Measurements from ENCODE around the gene KLHDC7B.

Gene KLHDC7B

GRCh38 chr22:50595189-50595588, 49.5 kb downstream of the KLHDC7B start:
- no peak for DNase-seq (ENCODE audit: low spot score)

DNA sequence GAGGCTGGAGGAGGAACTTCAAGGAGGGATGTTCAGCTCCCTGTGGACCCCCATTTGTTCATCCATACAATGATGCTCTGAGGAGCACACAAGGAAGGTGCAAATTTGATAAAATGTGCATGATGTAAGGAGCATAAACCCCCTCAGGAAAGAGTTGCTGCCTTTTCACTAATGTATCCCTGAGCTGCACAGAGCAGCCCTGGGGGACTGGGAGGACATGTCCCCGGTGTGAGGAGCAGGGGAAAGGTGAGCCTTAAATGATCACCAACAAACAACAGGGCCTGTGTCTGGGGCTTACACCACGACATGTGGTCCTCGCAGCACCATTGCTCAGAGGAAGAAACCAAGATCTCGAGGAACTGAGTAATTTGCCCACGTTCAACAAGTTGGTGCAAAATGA, 51.4 kb downstream of the KLHDC7B start:
- no peak for DNase-seq (ENCODE audit: low spot score)

GRCh38 chr22:50599816-50600455, 54.2 kb downstream of the KLHDC7B start:
- no peak for DNase-seq (ENCODE audit: low spot score)

DNA sequence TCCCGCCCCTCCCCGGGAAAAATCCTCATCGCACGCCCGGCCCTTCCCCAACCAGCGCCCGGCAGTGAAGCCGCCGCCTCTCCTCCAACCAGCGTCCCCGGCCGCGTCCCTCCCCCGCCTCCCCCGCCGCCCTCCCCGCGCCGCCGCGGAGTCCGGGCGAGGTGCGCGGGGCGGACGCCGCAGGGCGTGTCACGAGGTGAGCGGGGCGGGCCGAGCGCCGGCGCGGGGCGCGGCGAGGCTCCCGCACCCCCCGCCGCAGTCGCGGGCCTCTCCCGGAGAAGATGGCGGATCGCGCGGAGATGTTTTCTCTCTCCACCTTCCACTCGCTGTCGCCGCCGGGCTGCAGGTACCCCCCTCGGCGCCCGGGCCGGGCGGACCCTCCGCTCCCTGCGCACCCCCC, 54.8 kb downstream of the KLHDC7B start, which contains the start of gene MAPK8IP2:
Gene MAPK8IP2 (plus strand): TSS at position 256 of the 400 bp plus-strand sequence. CDS start 26 bp downstream, at position 282.
- no peak for DNase-seq (ENCODE audit: low spot score)
